ENCODE data around the gene REC114. TPM values are rescaled to one million over a fixed set of nuclear protein-coding genes. Genes with fewer than 3 reads are reported as not detected.

Gene REC114
- total RNA-seq, 1 donor from 2014 or later: not detected

Other genes starting within 250 kb of the REC114 start
- 1.4 and 2.1 TPM in 2 replicates for gene HCN4, start 74.2 kb upstream of the REC114 start, total RNA-seq
- gene NPTN, start 190.2 kb downstream of the REC114 start, total RNA-seq: 96.5 and 99.9 TPM in 2 replicates
- gene CD276, start 241.2 kb downstream of the REC114 start, total RNA-seq: 153 and 166 TPM in 2 replicates